RWPE1 (cell line): ENCODE measurements around the gene CHRND.

ENCODE experiments used
- CTCF ChIA-PET: fragments of 350-600 bp; sonication (Branson Sonifier 250); formaldehyde crosslinking; extraction: SDS; loops from one replicate; lab custom pipeline; 2021; lab: Yijun Ruan, JAX
- POLR2A ChIA-PET: fragments of 400-600 bp; formaldehyde crosslinking; extraction: SDS; loops from one replicate; lab custom pipeline; 2020; ENCODE audit warnings: antibody characterized with exemption; ENCODE audit not compliant: low non-redundant PET; lab: Yijun Ruan, JAX
- DNase-seq: peaks from one replicate; pipeline ENCODE4 v3.0.0; 2012; ENCODE audit warnings: low spot score
- H3K27ac ChIP-seq: fragments of 450-650 bp; 2 replicates; pipeline ENCODE4 v1.5.1; 2017
- CTCF ChIP-seq: fragments of 450-650 bp; conservative IDR thresholded peaks from 2 replicates; pipeline ENCODE4 v1.5.1; 2017; ENCODE audit warnings: low read depth, mild to moderate bottlenecking

Gene CHRND

GRCh38 chr2:232534940-232535651 is 9.1 kb downstream of the CHRND start:
- TF ChIP-seq CTCF = no peak
- DNase-seq = no peak
- no peak overlapping the region for H3K27ac ChIP-seq
- ChIA-PET POLR2A (no interaction called here), CTCF (no interaction called here)

GRCh38 chr2:232535761-232536530 is 10.0 kb downstream of the CHRND start:
- H3K27ac ChIP-seq = no peak overlapping the region
- no peak for TF ChIP-seq CTCF
- DNase-seq = no peak
- ChIA-PET POLR2A (no interaction called here), CTCF (interaction anchor here (0.5 to 0.7 kb wide), 3 partner anchors 27 to 767 kb away, joined by 3 to 4 read pairs (median 4); no protein-coding TSS in a partner anchor)

DNA sequence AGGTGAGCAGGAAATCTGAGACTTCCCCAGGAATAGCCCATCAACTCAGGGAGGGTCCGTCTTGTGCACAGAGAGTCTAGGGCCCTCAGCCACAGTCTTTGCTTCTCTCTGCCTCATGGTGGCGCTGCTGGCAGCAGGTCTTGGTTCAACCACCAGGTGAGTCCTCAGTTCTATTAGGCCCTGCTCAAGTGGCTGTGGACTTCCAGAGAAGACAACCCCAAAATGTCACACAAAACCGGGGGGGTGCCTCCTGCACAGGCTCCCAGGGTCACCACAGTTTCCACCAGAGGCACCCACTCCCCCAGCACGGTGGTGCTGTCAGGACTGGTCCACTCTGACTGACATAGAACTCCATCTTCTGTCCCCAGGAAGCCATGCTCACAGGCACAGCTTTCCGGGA is 11.1 kb downstream of the CHRND start:
- DNase-seq = no peak
- TF ChIP-seq CTCF = no peak
- ChIA-PET POLR2A (no interaction called here), CTCF (no interaction called here)
- no peak overlapping the region for H3K27ac ChIP-seq

GRCh38 chr2:232537499-232537898 is 11.5 kb downstream of the CHRND start:
- H3K27ac ChIP-seq = no peak overlapping the region
- no peak for TF ChIP-seq CTCF
- DNase-seq = no peak
- POLR2A ChIA-PET = interaction anchor here (0.6 kb wide), 1 partner anchor 13 kb away, joined by 3 read pairs; the partner anchor contains the start of genes EIF4E2 and TIGD1
- CTCF ChIA-PET = no interaction called here

DNA sequence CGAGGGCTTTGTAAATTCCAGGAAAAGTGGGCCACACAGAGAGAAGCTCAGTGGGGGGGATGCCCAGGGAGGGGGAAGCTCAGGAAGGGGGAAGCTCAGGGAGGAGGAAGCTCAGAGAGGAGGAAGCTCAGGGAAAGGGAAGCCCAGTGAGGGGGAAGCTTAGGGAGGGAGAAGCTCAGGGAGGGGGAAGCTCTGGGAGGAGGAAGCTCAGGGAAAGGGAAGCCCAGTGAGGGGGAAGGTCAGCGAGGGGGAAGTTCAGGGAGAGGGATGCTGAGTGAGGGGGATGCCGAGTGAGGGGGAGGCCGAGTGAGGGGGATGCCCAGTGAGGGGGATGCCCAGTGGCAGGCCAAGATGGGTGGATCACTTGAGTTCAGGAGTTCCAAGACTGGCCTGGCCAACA is 12.7 kb downstream of the CHRND start:
- POLR2A ChIA-PET = no interaction called here
- no peak for DNase-seq
- no peak for TF ChIP-seq CTCF
- CTCF ChIA-PET = no interaction called here
- H3K27ac ChIP-seq = no peak overlapping the region

DNA sequence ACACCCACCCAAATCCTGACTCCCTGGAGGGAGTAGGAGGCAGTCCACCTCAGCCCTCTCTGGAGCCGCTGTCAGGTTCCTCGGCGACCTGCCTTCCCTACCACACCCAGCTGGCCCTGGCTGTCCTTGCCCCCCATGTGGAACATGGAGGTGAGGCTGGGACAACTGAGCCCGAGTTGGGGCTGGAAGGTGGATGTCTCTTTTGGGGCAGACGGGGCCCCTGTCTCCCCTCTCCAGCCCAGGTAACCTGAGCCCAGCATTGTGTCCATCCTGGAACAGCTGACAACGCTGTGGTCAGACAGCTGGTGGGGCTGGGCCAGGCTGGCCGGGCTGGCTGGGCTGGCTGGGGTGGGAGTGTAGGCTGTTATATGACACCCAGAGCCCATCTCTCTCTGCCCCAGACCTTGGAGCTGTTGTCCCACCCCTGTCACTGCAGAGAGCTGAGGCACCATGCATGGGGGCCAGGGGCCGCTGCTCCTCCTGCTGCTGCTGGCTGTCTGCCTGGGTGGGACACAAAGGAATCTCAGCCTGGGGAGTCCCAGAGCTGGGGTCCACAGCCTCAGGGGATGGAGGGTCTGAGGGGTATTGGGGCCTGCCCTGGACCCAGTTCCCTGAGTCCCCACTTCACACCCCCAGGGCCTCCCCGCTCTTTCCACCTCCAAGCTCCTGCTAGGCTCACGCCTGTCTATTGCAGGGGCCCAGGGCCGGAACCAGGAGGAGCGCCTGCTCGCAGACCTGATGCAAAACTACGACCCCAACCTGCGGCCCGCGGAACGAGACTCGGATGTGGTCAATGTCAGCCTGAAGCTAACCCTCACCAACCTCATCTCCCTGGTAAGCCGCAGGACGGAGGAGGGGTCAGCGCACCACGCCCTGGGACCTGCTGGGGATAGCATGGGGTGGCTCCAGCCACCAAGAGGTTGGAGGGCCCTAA is 13.6 kb downstream of the CHRND start, which contains the start of gene CHRNG:
Gene CHRNG, plus strand, starts transcription at position 395 of the 934 bp plus-strand sequence. Its CDS starts 56 bp downstream, at position 451.
- no peak within 1 kb of the TSS for H3K27ac ChIP-seq
- DNase-seq = no peak
- ChIA-PET POLR2A (no interaction called here), CTCF (interaction anchor here (0.7 kb wide), 1 partner anchor 17 kb away, joined by 4 read pairs; no protein-coding TSS in a partner anchor)
- TF ChIP-seq CTCF = no peak
